Ramos (cell line): ENCODE measurements around the gene MLXIP.
"Not testable (repeated sequence)": the region's sequence is repeated elsewhere in the genome, so short reads cannot be mapped to it uniquely, and the experiment has no call there.

ENCODE experiments used
- in situ Hi-C: fragments of 300-500 bp; cut with MboI; formaldehyde crosslinking; loops from one replicate; pipeline ENCODE4 v1.14.3; 2022; ENCODE audit warnings: low sequenced_read_pairs; ENCODE audit not compliant: unreplicated experiment

Gene MLXIP

DNA sequence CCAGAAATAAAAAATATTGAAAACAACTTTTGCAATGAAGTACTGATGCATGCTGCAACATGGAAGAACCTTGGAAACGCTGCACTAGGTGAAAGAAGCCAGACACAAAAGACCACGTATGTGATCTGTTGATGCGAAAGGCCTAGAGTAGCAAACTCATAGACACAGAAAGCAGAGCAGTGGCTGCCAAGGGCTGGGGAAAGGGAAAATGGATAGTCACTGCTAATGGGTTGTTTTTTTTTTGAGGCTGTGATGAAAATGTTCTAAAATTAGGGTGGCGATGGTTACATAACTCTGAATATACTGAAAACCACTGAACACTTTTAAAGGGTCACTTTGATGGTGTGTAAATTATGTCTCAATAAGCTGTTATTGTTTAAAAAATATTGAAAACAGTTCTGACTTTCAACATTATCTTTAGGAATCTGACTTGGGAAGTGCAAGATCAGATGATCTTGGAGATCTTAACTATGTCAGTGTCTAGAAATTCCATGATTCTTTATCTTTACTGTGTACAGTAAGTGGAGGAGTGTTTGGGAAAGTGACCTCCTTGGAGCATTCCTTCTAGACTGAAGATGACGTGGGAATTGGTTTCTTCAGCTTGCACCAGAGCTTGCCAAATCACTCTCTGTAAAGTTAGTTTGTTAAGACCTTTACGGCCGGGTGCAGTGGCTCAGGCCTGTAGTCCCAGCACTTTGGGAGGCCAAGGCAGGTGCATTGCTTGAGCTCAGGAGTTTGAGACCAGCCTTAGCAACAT, 12.4 kb downstream of the MLXIP start:
- in situ Hi-C loops, result no loop called here

GRCh38 chr12:122093098-122093883, 14.7 kb downstream of the MLXIP start:
- in situ Hi-C loops, result no loop called here

GRCh38 chr12:122094137-122094734, 15.7 kb downstream of the MLXIP start:
- in situ Hi-C loops, result no loop called here

- in situ Hi-C loops, result no loop called here
Observed at GRCh38 chr12:122094735-122095631, 16.4 kb downstream of the MLXIP start.

DNA sequence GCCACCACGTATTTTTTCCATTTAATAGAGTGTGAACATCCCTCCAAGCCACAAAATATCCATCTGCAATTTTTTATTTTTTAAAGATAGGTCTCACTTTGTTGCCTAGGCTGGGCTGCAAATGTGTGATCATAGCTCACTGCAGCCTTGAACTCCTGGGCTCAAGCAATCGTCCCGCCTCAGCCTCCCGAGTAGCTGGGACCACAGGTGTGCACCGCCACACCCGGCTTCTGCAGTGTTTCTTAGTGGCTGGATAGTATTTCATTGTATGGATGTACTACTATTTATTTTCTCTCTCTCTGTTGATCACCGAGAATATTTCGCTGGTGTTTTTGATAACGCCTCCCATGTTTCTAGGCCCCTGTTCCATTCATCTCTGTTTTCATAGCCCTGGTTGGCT, 17.5 kb downstream of the MLXIP start:
- in situ Hi-C loops, result no loop called here

GRCh38 chr12:122096591-122097149, 18.1 kb downstream of the MLXIP start:
- in situ Hi-C loops, result no loop called here

DNA sequence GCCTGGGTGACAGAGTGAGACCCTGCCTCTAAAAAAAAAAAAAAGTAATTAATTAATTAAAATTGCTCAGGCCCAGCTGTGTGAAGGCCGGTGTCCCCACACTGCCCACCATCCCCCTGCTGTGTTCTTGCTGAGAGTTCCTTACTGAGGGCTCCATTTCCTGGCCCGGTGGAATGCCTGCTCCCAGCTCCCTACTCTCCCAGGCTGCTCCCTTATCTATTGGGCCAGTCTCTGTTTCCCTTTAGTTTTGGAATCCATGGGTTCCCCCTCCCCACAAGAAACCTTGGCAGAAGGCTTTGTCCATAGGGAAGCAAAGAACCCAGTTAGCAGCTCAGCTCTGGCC, 19.0 kb downstream of the MLXIP start:
- in situ Hi-C loops, result no loop called here

- in situ Hi-C loops, result no loop called here
Observed at GRCh38 chr12:122097927-122098756, 19.6 kb downstream of the MLXIP start.

DNA sequence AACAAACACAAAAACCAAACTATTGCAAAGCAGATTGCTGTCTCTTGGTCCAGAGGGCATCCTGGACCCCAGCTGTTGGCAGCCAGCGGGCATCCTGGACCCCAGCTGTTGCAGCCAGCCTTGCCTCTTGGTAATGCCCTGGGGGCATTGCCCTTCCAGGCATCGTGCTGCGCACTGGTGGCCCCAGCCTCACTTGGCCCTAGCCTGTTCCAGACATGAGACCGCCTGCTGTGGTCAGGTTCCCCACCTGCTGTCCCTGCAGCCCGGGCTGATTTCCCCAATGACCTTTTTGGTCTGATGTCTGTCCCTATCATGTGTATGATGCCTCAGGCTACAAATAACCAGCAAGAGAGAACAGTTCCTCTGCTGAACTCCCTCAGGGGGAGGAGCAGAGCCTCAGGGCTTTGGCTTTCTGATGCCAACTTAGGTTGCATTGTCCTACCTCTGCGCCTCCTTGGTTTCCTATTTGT, 20.8 kb downstream of the MLXIP start:
- in situ Hi-C loops, result no loop called here

- in situ Hi-C loops, result no loop called here
Observed at GRCh38 chr12:122099856-122100255, 21.3 kb downstream of the MLXIP start.

DNA sequence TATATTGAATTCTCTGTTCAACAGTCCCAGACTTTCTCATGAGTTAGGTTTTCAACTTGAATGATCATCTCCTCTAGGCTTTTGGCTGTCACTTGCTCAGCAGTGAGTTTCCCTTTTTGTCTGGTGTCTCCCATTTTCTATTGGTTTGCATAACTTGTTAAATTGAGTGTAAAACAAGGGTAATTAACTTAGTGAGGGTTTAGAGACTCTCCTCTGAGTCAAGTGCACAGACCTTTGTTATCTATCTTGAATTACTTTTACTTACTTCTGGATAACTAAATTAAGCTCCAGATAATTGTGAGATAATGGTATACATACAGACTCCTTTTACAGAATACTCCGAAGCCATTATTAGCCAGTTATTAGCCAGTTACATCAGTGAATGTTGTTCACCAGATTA, 22.0 kb downstream of the MLXIP start:
- in situ Hi-C loops, result no loop called here

DNA sequence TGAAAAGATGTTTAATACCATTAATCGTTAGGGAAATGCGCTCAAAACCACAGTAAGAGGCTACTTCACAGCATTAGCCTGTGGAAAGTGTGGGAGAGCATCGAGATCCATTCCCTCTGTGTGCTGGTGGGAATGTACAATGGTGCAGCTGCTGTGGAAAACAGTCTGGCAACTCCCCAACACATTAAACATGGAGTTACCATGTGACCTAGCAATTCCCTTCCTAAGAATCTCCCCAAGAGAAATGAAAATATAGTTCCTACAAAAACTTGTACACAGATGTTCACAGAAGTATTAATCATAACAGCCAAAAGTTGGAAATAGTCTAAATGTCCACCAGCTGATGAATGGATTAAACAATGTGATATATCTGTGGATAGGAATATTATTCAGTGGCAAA, 23.8 kb downstream of the MLXIP start:
- in situ Hi-C loops, result no loop called here

- in situ Hi-C loops, result no loop called here
Observed at GRCh38 chr12:122104844-122105243, 26.3 kb downstream of the MLXIP start.

- in situ Hi-C loops, result not testable (repeated sequence)
Observed at GRCh38 chr12:122105496-122105895, 26.9 kb downstream of the MLXIP start.

GRCh38 chr12:122106843-122107242, 28.3 kb downstream of the MLXIP start:
- in situ Hi-C loops, result no loop called here

GRCh38 chr12:122107261-122107660, 28.7 kb downstream of the MLXIP start:
- in situ Hi-C loops, result no loop called here

- in situ Hi-C loops, result no loop called here
Observed at GRCh38 chr12:122111089-122111641, 32.6 kb downstream of the MLXIP start.

- in situ Hi-C loops, result no loop called here
Observed at GRCh38 chr12:122116707-122117535, 38.4 kb downstream of the MLXIP start.
